ENCODE measurements around the gene NOG. TPM values are rescaled to one million over a fixed set of nuclear protein-coding genes. Genes with fewer than 3 reads are reported as not detected.

Gene NOG
- total RNA-seq, 6 experiments from 2014 or later = 0.11 to 0.29 TPM; not detected in 4

GRCh38 chr17:56595108-56595418 lies 1.6 kb downstream of the NOG start:
- no peak for TF ChIP-seq POLR2A (IDR thresholded peaks at IDR 0.05)
- no peak for TF ChIP-seq CTCF (IDR thresholded peaks at IDR 0.05)
- Histone ChIP-seq H3K4me3 (no peak overlapping the region), H3K4me1 (peaks cover 0 to 30% (median 7%) of the 10 kb centered on the region in 4 donors), H3K27me3 (peaks cover 0 to 20% of the 10 kb centered on the region in 2 donors), H3K9me3 (no peaks in the 10 kb centered on the region), H3K36me3 (no peaks in the 10 kb centered on the region), H3K27ac (no peak overlapping the region)
- WGBS (ENCODE audit: insufficient coverage, low coverage, low lambda C conversion rate, missing lambda C conversion rate) = 6% methylated on average over 7 of the region's 7 CpGs
- intact Hi-C loops (cut with DNase I) = loop anchor here in 1 of 2 donors (10.0 kb wide), 1 partner anchor 120 kb away; no protein-coding TSS in a partner anchor
- no peak for DNase-seq
- ATAC-seq = no peak

GRCh38 chr17:56595831-56596690 lies 2.6 kb downstream of the NOG start:
- Histone ChIP-seq H3K4me1 (peaks cover 0 to 30% (median 7%) of the 10 kb centered on the region in 4 donors), H3K9me3 (no peaks in the 10 kb centered on the region), H3K27ac (no peak overlapping the region), H3K36me3 (no peaks in the 10 kb centered on the region), H3K4me3 (no peak overlapping the region), H3K27me3 (peaks cover 0 to 25% of the 10 kb centered on the region in 2 donors)
- TF ChIP-seq POLR2A (IDR thresholded peaks at IDR 0.05) (no peak), CTCF (IDR thresholded peaks at IDR 0.05) (no peak)
- intact Hi-C loops (cut with DNase I) = loop anchor here in 1 of 2 donors (10.0 kb wide), 1 partner anchor 119 kb away; no protein-coding TSS in a partner anchor
- WGBS (ENCODE audit: insufficient coverage, low coverage, low lambda C conversion rate, missing lambda C conversion rate) = under 1% methylated on average over 16 of the region's 43 CpGs
- DNase-seq (peak in 1 of 3 donors; percentile 27), ATAC-seq (peak in 3 of 4 donors; percentile 15 to 30 (median 29))

- no peaks in the 10 kb centered on the region for H3K36me3 ChIP-seq
- H3K27me3 ChIP-seq = peaks cover 0 to 25% of the 10 kb centered on the region in 2 donors
- intact Hi-C loops (cut with DNase I) = loop anchor here in 1 of 2 donors (10.0 kb wide), 1 partner anchor 118 kb away; no protein-coding TSS in a partner anchor
- ATAC-seq (no peak), DNase-seq (no peak)
- H3K4me3 ChIP-seq = no peak overlapping the region
- WGBS (ENCODE audit: insufficient coverage, low coverage, low lambda C conversion rate, missing lambda C conversion rate) = under 1% methylated on average over 40 of the region's 40 CpGs
- no peak overlapping the region for H3K27ac ChIP-seq
- no peaks in the 10 kb centered on the region for H3K9me3 ChIP-seq
- H3K4me1 ChIP-seq = peaks cover 0 to 30% (median 7%) of the 10 kb centered on the region in 4 donors
- no peak for TF ChIP-seq CTCF (IDR thresholded peaks at IDR 0.05)
- no peak for TF ChIP-seq POLR2A (IDR thresholded peaks at IDR 0.05)
Measured at GRCh38 chr17:56596691-56597494, 3.4 kb downstream of the NOG start.

- ATAC-seq (no peak), DNase-seq (peak in 1 of 3 donors; percentile 38)
- peaks cover 0 to 25% of the 10 kb centered on the region in 2 donors for H3K27me3 ChIP-seq
- H3K4me3 ChIP-seq = no peak overlapping the region
- WGBS (ENCODE audit: insufficient coverage, low coverage, low lambda C conversion rate, missing lambda C conversion rate) = 3% methylated on average over 22 of the region's 41 CpGs
- H3K9me3 ChIP-seq = no peaks in the 10 kb centered on the region
- no peaks in the 10 kb centered on the region for H3K36me3 ChIP-seq
- no peak overlapping the region for H3K27ac ChIP-seq
- no peak for TF ChIP-seq POLR2A (IDR thresholded peaks at IDR 0.05)
- TF ChIP-seq CTCF (IDR thresholded peaks at IDR 0.05) = no peak
- intact Hi-C loops (cut with DNase I) = loop anchor here in 1 of 2 donors (10.0 kb wide), 1 partner anchor 117 kb away; no protein-coding TSS in a partner anchor
- H3K4me1 ChIP-seq = peaks cover 0 to 30% (median 7%) of the 10 kb centered on the region in 4 donors
Measured at GRCh38 chr17:56597495-56597990, 4.0 kb downstream of the NOG start.
